HepG2 (cell line): ENCODE measurements around the gene FYB2. TPM values are rescaled to one million over a fixed set of nuclear protein-coding genes. Genes with fewer than 3 reads are reported as not detected.

ENCODE experiments used
- ATAC-seq: fragments of 200-7000 bp; cut with Tn5 transposase; 3 replicates; pipeline ENCODE4 v1.9.1; 2020; ENCODE audit warnings: mild to moderate bottlenecking, moderate library complexity
- BruUV-seq: library from RNA; stranded (reverse); fragments of 400-500 nt; replicated peaks from 2 replicates; lab custom pipeline; 2021; lab: Mats Ljungman, UMichigan
- CTCF ChIA-PET: fragments of 300-600 bp; formaldehyde crosslinking; extraction: SDS; loops from one replicate; lab custom pipeline; 2021; ENCODE audit warnings: low total read pairs, inconsistent platforms, low intra/inter-chr PET ratio; lab: Yijun Ruan, JAX
- POLR2A ChIA-PET: fragments of 350-600 bp; sonication (Branson Sonifier 250); formaldehyde crosslinking; loops from one replicate; lab custom pipeline; 2020; ENCODE audit warnings: antibody characterized with exemption, inconsistent platforms; lab: Yijun Ruan, JAX
- DNase-seq: peaks from one replicate; pipeline ENCODE4 v3.0.0-alpha.2; 2015; ENCODE audit warnings: low spot score
- FAIRE-seq: peaks from 3 replicates; lab custom pipeline; 2011; peaks lifted over from hg19 to GRCh38; lab: Jason Lieb, UNC
- H2AFZ ChIP-seq: one replicate; pipeline ENCODE4 v1.6.1; 2011; ENCODE audit warnings: low read length, inconsistent platforms
- H3K27ac ChIP-seq: fragments of 300-600 bp; 3 replicates; pipeline ENCODE4 v1.8.0; 2011; ENCODE audit warnings: mixed run types, mild to moderate bottlenecking, mixed read lengths, low read length, inconsistent platforms; ENCODE audit not compliant: insufficient read depth; ENCODE audit errors: extremely low read length
- H3K27me3 ChIP-seq, 2 experiments: fragments of 200-600 bp in 1 of 2; 2 replicates in 1 of 2; 3 replicates in 1 of 2; pipeline versions ENCODE4 v1.6.0 to v1.8.0; 2011; ENCODE audit warnings: low read length in 2 of 2, mild to moderate bottlenecking in 2 of 2, moderate library complexity in 2 of 2, inconsistent platforms in 1 of 2; ENCODE audit not compliant: insufficient read depth in 2 of 2, control insufficient read depth in 1 of 2
- H3K36me3 ChIP-seq, 2 experiments: fragments of 200-600 bp in 1 of 2; replicated peaks in 1 of 2; 2 replicates in 1 of 2; 3 replicates in 1 of 2; pipeline versions ENCODE4 v1.5.1 to v1.8.0; 2011; ENCODE audit warnings: low read length in 2 of 2, inconsistent platforms in 1 of 2; ENCODE audit not compliant: insufficient read depth in 2 of 2, control insufficient read depth in 1 of 2
- H3K4me1 ChIP-seq: 2 replicates; pipeline ENCODE4 v1.5.1; 2012; ENCODE audit warnings: low read length, inconsistent platforms; ENCODE audit not compliant: insufficient read depth
- H3K4me2 ChIP-seq: 2 replicates; pipeline ENCODE4 v1.6.0; 2011; ENCODE audit warnings: low read depth, low read length, inconsistent platforms
- H3K4me3 ChIP-seq, 3 experiments: fragments of 200-600 bp in 1 of 3; sonication (generic), shearing (Covaris generic) in 1 of 3; replicated peaks in 1 of 3; 2 replicates each; pipeline ENCODE4 v1.5.1; 2011 to 2016; ENCODE audit warnings: low read length in 3 of 3, inconsistent platforms in 2 of 3, low read depth in 2 of 3, mild to moderate bottlenecking in 2 of 3, control low read depth in 1 of 3, mixed read lengths in 1 of 3; ENCODE audit not compliant: insufficient read depth in 1 of 3
- H3K79me2 ChIP-seq: one replicate; pipeline ENCODE4 v1.6.1; 2011; ENCODE audit warnings: low read length, inconsistent platforms; ENCODE audit not compliant: insufficient read depth
- H3K9ac ChIP-seq: 2 replicates; pipeline ENCODE4 v1.6.0; 2011; ENCODE audit warnings: mild to moderate bottlenecking, low read depth, low read length, inconsistent platforms; ENCODE audit not compliant: insufficient read depth
- H3K9me3 ChIP-seq: 2 replicates; pipeline ENCODE4 v1.5.1; 2012; ENCODE audit warnings: mild to moderate bottlenecking, low read length
- H4K20me1 ChIP-seq: 2 replicates; pipeline ENCODE4 v1.6.0; 2011; ENCODE audit warnings: inconsistent platforms, mild to moderate bottlenecking, low read length, moderate library complexity; ENCODE audit not compliant: insufficient read depth
- CHD4 ChIP-seq: fragments of 200-600 bp; sonication (generic); IDR thresholded peaks from 2 replicates; pipeline ENCODE4 v1.7.0; 2017; ENCODE audit warnings: mild to moderate bottlenecking, low read length, borderline replicate concordance
- HDAC2 ChIP-seq: sonication (generic); formaldehyde crosslinking; IDR thresholded peaks from 2 replicates; pipeline ENCODE4 v1.4.0; 2020; ENCODE audit warnings: missing genetic modification reagents
- HNRNPUL1 ChIP-seq: fragments of 200-400 bp; formaldehyde crosslinking; IDR thresholded peaks from 2 replicates; pipeline ENCODE4 v1.6.1; 2017; ENCODE audit warnings: low read depth, mild to moderate bottlenecking, low read length, moderate library complexity
- ZNF121 ChIP-seq: sonication (generic); formaldehyde crosslinking; IDR thresholded peaks from 2 replicates; pipeline ENCODE4 v1.5.0; 2020; ENCODE audit warnings: mild to moderate bottlenecking, missing genetic modification reagents
- ZNF543 ChIP-seq: sonication (generic); formaldehyde crosslinking; IDR thresholded peaks from 2 replicates; pipeline ENCODE4 v1.4.0; 2020; ENCODE audit warnings: mild to moderate bottlenecking, missing genetic modification reagents
- ZNF563 ChIP-seq: sonication (generic); formaldehyde crosslinking; IDR thresholded peaks from 2 replicates; pipeline ENCODE4 v1.8.0; 2022; ENCODE audit warnings: mild to moderate bottlenecking, moderate library complexity, missing genetic modification reagents
- ZNF790 ChIP-seq: sonication (generic); formaldehyde crosslinking; IDR thresholded peaks from 2 replicates; pipeline ENCODE4 v1.8.0; 2022; ENCODE audit warnings: missing genetic modification reagents, mild to moderate bottlenecking, borderline replicate concordance
- in situ Hi-C: cut with HindIII; loops from 2 replicates; pipeline ENCODE4 v1.10.0; 2017; ENCODE audit warnings: low pct_unique_long_range_greater_than_20kb; ENCODE audit not compliant: extremely low pct_ligation_motif_present
- intact Hi-C: fragments of 100-400 bp; cut with micrococcal nuclease; formaldehyde crosslinking; loops from one replicate; pipeline ENCODE4 v1.10.0; 2022; ENCODE audit not compliant: unreplicated experiment
- polyA plus RNA-seq, 8 experiments: library from polyadenylated mRNA; depleted of rRNA in 3 of 8; stranded (reverse) in 7 of 8; unstranded in 1 of 8; fragments of >200 nt; fragmentation: Illumina TruSeq in 4 of 8; extraction: Trizol in 4 of 8; gene quantifications; 2 replicates each; pipeline versions ENCODE4 v1.2.1 to v1.2.3, GENCODE V29; 2011 to 2016; ENCODE audit warnings: low read depth in 4 of 8, missing spikeins in 1 of 8, mixed read lengths in 1 of 8; ENCODE audit not compliant: insufficient read depth in 1 of 8
- total RNA-seq, 5 experiments: library from RNA; depleted of rRNA; stranded (reverse); fragments of >200 nt; fragmentation: Illumina TruSeq; extraction: Trizol; gene quantifications; 2 replicates each; pipeline ENCODE4 v1.2.3, GENCODE V29; 2016; ENCODE audit warnings: low read depth in 1 of 5
- TF ChIP-seq, protein P1 (sequence below): sonication (generic); formaldehyde crosslinking; conservative IDR thresholded peaks from 2 replicates; pipeline ENCODE4 v1.8.1; 2023; ENCODE audit warnings: missing genetic modification reagents
- TF ChIP-seq, protein P2 (sequence below), 2 experiments: fragments of 450-650 bp in 1 of 2; sonication (generic) in 1 of 2; formaldehyde crosslinking in 1 of 2; IDR thresholded peaks; 2 replicates each; pipeline versions ENCODE4 v1.6.1 to v1.8.0; 2016 to 2022; ENCODE audit warnings: antibody characterized with exemption in 1 of 2, mild to moderate bottlenecking in 1 of 2, missing genetic modification reagents in 1 of 2

The FYB2 gene
- total and polyA plus RNA-seq, 2 of the 13 experiments (the other 11 are each of a cell fraction or from before 2014, with no cell fraction given) = 1.2 to 2.7 TPM

DNA sequence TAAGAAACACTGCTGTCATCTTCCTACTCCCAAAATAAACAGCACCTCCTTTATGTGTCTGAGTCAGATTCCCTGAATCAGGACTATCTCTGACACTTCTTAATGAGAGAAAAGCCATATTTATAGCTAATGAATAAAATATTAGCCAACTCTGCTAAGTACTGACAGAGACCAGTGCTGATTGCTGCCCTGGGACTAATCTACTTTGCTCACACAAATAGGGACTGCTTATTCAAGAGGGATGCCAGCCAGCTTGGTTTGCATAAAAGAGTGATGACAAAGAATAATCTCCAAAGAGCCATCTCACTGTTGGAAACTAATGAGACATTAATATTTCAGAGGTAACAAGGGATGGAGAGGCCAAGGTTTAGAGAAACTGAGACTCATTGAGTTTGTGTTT is 36.4 kb downstream of the FYB2 start:
- H3K79me2 ChIP-seq = no peaks in the 10 kb centered on the region
- no peak for DNase-seq
- no peak overlapping the region for H3K4me3 ChIP-seq
- no TSS peak for BruUV-seq
- peaks cover 27% of the 10 kb centered on the region for H3K4me1 ChIP-seq
- FAIRE-seq = no peak
- CTCF ChIA-PET = no interaction called here
- H3K27ac ChIP-seq = no peak overlapping the region
- no peaks in the 10 kb centered on the region for H4K20me1 ChIP-seq
- H3K4me2 ChIP-seq = no peak overlapping the region
- no peaks in the 10 kb centered on the region for H3K36me3 ChIP-seq
- no peak for ATAC-seq
- in situ Hi-C loops = no loop called here
- no peaks in the 10 kb centered on the region for H3K27me3 ChIP-seq
- H3K9me3 ChIP-seq = no peaks in the 10 kb centered on the region
- intact Hi-C loops = no loop called here
- POLR2A ChIA-PET = no interaction called here
- H2AFZ ChIP-seq = no peak overlapping the region
- H3K9ac ChIP-seq = no peak overlapping the region
- TF ChIP-seq ZNF790 (CRISPR knock-in tag) (no peak), HDAC2 (CRISPR knock-in tag) (no peak), ZNF121 (CRISPR knock-in tag) (no peak), CHD4 (no peak), ZNF563 (CRISPR knock-in tag) (no peak), ZNF543 (CRISPR knock-in tag) (no peak), HNRNPUL1 (no peak)
- TF ChIP-seq, protein P1, sequence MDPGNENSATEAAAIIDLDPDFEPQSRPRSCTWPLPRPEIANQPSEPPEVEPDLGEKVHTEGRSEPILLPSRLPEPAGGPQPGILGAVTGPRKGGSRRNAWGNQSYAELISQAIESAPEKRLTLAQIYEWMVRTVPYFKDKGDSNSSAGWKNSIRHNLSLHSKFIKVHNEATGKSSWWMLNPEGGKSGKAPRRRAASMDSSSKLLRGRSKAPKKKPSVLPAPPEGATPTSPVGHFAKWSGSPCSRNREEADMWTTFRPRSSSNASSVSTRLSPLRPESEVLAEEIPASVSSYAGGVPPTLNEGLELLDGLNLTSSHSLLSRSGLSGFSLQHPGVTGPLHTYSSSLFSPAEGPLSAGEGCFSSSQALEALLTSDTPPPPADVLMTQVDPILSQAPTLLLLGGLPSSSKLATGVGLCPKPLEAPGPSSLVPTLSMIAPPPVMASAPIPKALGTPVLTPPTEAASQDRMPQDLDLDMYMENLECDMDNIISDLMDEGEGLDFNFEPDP (CRISPR knock-in tag) = no peak
- TF ChIP-seq, protein P2, sequence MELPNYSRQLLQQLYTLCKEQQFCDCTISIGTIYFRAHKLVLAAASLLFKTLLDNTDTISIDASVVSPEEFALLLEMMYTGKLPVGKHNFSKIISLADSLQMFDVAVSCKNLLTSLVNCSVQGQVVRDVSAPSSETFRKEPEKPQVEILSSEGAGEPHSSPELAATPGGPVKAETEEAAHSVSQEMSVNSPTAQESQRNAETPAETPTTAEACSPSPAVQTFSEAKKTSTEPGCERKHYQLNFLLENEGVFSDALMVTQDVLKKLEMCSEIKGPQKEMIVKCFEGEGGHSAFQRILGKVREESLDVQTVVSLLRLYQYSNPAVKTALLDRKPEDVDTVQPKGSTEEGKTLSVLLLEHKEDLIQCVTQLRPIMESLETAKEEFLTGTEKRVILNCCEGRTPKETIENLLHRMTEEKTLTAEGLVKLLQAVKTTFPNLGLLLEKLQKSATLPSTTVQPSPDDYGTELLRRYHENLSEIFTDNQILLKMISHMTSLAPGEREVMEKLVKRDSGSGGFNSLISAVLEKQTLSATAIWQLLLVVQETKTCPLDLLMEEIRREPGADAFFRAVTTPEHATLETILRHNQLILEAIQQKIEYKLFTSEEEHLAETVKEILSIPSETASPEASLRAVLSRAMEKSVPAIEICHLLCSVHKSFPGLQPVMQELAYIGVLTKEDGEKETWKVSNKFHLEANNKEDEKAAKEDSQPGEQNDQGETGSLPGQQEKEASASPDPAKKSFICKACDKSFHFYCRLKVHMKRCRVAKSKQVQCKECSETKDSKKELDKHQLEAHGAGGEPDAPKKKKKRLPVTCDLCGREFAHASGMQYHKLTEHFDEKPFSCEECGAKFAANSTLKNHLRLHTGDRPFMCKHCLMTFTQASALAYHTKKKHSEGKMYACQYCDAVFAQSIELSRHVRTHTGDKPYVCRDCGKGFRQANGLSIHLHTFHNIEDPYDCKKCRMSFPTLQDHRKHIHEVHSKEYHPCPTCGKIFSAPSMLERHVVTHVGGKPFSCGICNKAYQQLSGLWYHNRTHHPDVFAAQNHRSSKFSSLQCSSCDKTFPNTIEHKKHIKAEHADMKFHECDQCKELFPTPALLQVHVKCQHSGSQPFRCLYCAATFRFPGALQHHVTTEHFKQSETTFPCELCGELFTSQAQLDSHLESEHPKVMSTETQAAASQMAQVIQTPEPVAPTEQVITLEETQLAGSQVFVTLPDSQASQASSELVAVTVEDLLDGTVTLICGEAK (IDR thresholded peaks at IDR 0.05) = no peak
- TF ChIP-seq, protein P2 (CRISPR knock-in tag; IDR thresholded peaks at IDR 0.05) = no peak
